IPS-18a (cell line): ENCODE results near the gene CLDN24.
"Not testable (repeated sequence)": the region's sequence is repeated elsewhere in the genome, so short reads cannot be mapped to it uniquely, and the experiment has no call there.

Experiments used
- H3K27ac ChIP-seq: one replicate; pipeline ENCODE4 v1.5.1; 2013; ENCODE audit warnings: low read length
- H3K27me3 ChIP-seq: one replicate; pipeline ENCODE4 v1.6.1; 2013; ENCODE audit warnings: mild to moderate bottlenecking, low read length; ENCODE audit not compliant: control insufficient read depth, insufficient read depth
- H3K36me3 ChIP-seq: one replicate; pipeline ENCODE4 v1.6.1; 2013; ENCODE audit warnings: low read depth, low read length; ENCODE audit not compliant: control insufficient read depth
- H3K4me1 ChIP-seq: one replicate; pipeline ENCODE4 v1.6.1; 2013; ENCODE audit warnings: low read depth, low read length; ENCODE audit not compliant: control insufficient read depth
- H3K4me3 ChIP-seq: one replicate; pipeline ENCODE4 v1.5.1; 2013; ENCODE audit warnings: low read length
- H3K9ac ChIP-seq: one replicate; pipeline ENCODE4 v1.6.1; 2013; ENCODE audit warnings: mild to moderate bottlenecking, low read length, moderate library complexity
- H3K9me3 ChIP-seq: one replicate; pipeline ENCODE4 v1.6.1; 2013; ENCODE audit warnings: low read depth, low read length; ENCODE audit not compliant: control insufficient read depth

Gene CLDN24

GRCh38 chr4:183329244-183329643, 7.0 kb upstream of the CLDN24 start:
- Histone ChIP-seq H3K27ac (no peak overlapping the region), H3K9me3 (no peaks in the 10 kb centered on the region), H3K4me1 (no peaks in the 10 kb centered on the region), H3K27me3 (no peaks in the 10 kb centered on the region), H3K9ac (no peak overlapping the region), H3K4me3 (no peak overlapping the region), H3K36me3 (no peaks in the 10 kb centered on the region)

DNA sequence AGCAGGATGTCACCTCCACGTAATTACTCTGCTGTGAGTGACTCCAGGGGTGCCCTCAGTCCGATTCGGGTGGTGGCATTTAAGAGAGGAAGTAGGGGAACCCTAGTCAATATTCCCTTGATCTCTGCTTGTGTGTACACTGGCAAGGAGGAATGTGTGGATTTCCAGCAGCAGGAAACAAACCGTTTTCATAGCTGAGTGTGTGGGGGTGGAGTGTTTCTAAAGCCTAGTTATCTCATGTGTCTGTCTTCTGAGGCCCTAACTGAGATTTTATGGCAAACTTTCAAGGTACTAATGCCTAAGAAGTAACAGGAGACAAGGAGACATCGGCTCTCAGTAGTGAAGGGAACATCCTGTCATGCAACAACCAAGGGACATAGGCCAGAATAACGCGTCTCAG, 6.6 kb upstream of the CLDN24 start:
- Histone ChIP-seq H3K36me3 (no peaks in the 10 kb centered on the region), H3K4me1 (no peaks in the 10 kb centered on the region), H3K27ac (no peak overlapping the region), H3K27me3 (no peaks in the 10 kb centered on the region), H3K4me3 (no peak overlapping the region), H3K9me3 (no peaks in the 10 kb centered on the region), H3K9ac (no peak overlapping the region)

DNA sequence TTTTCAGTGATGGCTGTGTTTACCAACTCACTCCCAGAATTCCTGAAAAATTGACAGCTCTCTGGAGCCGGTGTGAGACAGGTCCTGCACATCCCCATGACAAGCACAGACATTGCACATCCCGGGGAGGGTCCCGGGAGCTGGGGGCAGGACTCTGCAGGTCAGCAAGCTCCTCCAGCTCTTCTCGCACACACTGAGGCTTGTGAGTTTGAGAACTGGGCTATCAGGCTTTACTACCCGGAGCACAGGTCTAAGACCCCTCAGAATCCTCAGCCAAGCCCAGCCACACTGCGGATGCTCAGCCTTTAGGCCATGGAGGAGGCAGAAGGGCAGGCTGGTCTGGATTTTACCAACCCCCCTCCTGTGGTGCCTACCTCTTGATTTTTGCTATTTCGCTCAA, 5.6 kb upstream of the CLDN24 start:
- Histone ChIP-seq H3K4me1 (no peaks in the 10 kb centered on the region), H3K9ac (no peak overlapping the region), H3K27ac (no peak overlapping the region), H3K4me3 (no peak overlapping the region), H3K9me3 (no peaks in the 10 kb centered on the region), H3K27me3 (no peaks in the 10 kb centered on the region), H3K36me3 (no peaks in the 10 kb centered on the region)

DNA sequence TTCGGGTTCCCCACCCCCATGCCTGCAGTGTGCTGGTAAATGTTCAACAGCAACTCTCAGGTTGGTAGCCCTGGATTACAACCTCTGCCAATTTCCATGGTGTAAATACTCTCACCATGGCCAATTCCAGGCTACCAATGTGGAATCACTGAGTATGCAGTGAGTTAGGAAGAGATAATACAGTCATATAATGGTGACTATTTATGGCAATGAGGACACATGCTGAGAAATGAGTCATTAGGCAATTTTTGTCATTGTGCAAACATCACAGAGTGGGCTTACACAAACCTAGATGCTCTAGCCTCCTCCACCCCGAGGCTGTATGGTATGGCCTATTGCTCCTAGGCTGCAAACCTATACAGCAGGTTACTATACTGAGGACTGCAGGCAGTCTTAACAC, 4.6 kb upstream of the CLDN24 start:
- no peak overlapping the region for H3K27ac ChIP-seq
- H3K4me3 ChIP-seq = no peak overlapping the region
- H3K4me1 ChIP-seq = no peaks in the 10 kb centered on the region
- no peak overlapping the region for H3K9ac ChIP-seq
- no peaks in the 10 kb centered on the region for H3K9me3 ChIP-seq
- no peaks in the 10 kb centered on the region for H3K36me3 ChIP-seq
- no peaks in the 10 kb centered on the region for H3K27me3 ChIP-seq

- H3K36me3 ChIP-seq, H3K4me3 ChIP-seq, H3K9ac ChIP-seq, H3K4me1 ChIP-seq, H3K27ac ChIP-seq, H3K27me3 ChIP-seq, H3K9me3 ChIP-seq: not testable (repeated sequence)
These were observed 4.2 kb upstream of the CLDN24 start for GRCh38 chr4:183326387-183326786.

GRCh38 chr4:183324619-183325018, 2.4 kb upstream of the CLDN24 start:
- H3K27ac ChIP-seq = no peak overlapping the region
- H3K4me1 ChIP-seq = no peaks in the 10 kb centered on the region
- no peaks in the 10 kb centered on the region for H3K27me3 ChIP-seq

GRCh38 chr4:183324056-183324455, 1.8 kb upstream of the CLDN24 start:
- H3K9ac ChIP-seq, H3K4me1 ChIP-seq, H3K27ac ChIP-seq, H3K36me3 ChIP-seq, H3K27me3 ChIP-seq, H3K4me3 ChIP-seq, H3K9me3 ChIP-seq: not testable (repeated sequence)

More at GRCh38 chr4:183324619-183325018, 2.4 kb upstream of the CLDN24 start:
- H3K9me3 ChIP-seq = no peaks in the 10 kb centered on the region
- no peaks in the 10 kb centered on the region for H3K36me3 ChIP-seq
- H3K9ac ChIP-seq = no peak overlapping the region
- no peak overlapping the region for H3K4me3 ChIP-seq

GRCh38 chr4:183323295-183323694, 1.1 kb upstream of the CLDN24 start:
- Histone ChIP-seq H3K36me3 (no peaks in the 10 kb centered on the region), H3K4me3 (no peak overlapping the region), H3K27ac (no peak overlapping the region), H3K9me3 (no peaks in the 10 kb centered on the region), H3K27me3 (no peaks in the 10 kb centered on the region), H3K4me1 (no peaks in the 10 kb centered on the region), H3K9ac (no peak overlapping the region)

DNA sequence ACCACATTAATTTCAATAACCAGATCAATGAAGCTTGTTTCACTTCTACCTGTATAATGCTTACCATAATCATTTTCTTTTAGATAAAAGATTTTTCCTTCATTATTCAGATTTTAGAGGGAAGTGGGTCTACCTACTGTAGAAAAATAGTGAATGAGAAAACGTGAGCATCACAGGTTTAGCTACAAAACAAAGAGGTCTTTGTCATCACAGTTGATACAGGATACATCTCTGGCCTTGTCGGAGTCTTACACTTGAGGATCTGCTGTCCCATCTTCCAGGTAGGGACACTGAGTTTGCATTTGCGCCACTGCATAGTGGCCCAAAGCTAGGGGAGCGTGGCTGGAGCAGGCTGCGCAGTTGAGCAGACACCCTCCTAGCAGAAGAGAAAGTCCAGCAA, 710 bp downstream of the CLDN24 start:
- H3K9me3 ChIP-seq = no peaks in the 10 kb centered on the region
- H3K9ac ChIP-seq = no peak overlapping the region
- H3K4me1 ChIP-seq = no peaks in the 10 kb centered on the region
- no peaks in the 10 kb centered on the region for H3K27me3 ChIP-seq
- no peak overlapping the region for H3K27ac ChIP-seq
- H3K36me3 ChIP-seq = no peaks in the 10 kb centered on the region
- H3K4me3 ChIP-seq = no peak overlapping the region

DNA sequence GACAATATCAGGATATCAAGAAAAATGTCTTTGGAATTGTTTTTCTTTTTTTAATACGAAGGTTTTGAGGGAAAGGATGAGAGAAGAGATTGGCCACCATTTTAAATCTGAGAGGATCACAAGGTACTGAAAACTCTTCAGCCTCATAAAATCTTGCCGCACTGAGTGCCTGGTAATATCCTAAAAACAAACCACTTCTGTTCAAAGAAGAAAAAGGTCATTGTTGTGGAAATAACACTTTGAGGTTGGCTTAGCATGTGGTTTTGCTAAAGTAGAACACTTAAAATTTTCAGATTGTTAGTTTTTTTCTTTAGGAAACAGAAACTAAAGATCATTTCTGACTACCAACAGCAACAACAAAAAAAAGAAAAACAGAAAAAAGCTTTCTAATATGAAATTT, 1.1 kb downstream of the CLDN24 start:
- no peak overlapping the region for H3K4me3 ChIP-seq
- no peaks in the 10 kb centered on the region for H3K4me1 ChIP-seq
- H3K27ac ChIP-seq = no peak overlapping the region
- H3K9ac ChIP-seq = no peak overlapping the region
- H3K27me3 ChIP-seq = no peaks in the 10 kb centered on the region
- no peaks in the 10 kb centered on the region for H3K36me3 ChIP-seq
- H3K9me3 ChIP-seq = no peaks in the 10 kb centered on the region

GRCh38 chr4:183320211-183321059, 1.8 kb downstream of the CLDN24 start, which contains the start of gene CLDN22:
CLDN22 (minus strand) TSS chr4:183320276; CDS start chr4:183320218, 58 bp downstream.
- no peaks in the 10 kb centered on the region for H3K4me1 ChIP-seq
- no peak within 1 kb of the TSS for H3K27ac ChIP-seq
- no peak within 1 kb of the TSS for H3K4me3 ChIP-seq
- H3K27me3 ChIP-seq = no peaks in the 10 kb centered on the region
- peaks cover 3% of the 10 kb centered on the region for H3K36me3 ChIP-seq
- no peaks in the 10 kb centered on the region for H3K9me3 ChIP-seq
- H3K9ac ChIP-seq = no peak within 1 kb of the TSS

DNA sequence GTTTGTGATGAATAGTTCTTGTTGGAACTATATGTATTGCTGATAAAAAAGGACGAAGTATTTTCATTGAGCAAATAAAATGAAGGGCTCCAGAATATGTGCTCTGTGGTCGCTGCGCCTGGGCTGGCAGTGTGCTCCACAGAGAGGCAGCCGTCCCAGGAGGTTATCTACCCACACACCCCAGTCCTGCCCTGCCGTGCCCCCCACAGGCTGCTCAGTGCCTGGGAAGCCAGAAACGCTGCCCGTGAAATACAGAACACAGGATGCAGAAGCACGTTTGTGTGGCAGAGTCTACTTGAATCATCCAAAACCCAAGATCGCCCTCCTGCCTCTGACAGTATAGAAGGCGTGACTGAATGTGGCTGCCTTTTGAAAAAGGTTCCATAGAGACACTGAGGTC, 3.6 kb downstream of the CLDN24 start:
- peaks cover 5% of the 10 kb centered on the region for H3K36me3 ChIP-seq
- H3K9ac ChIP-seq = no peak overlapping the region
- H3K9me3 ChIP-seq = no peaks in the 10 kb centered on the region
- H3K4me1 ChIP-seq = no peaks in the 10 kb centered on the region
- H3K27me3 ChIP-seq = no peaks in the 10 kb centered on the region
- no peak overlapping the region for H3K4me3 ChIP-seq
- no peak overlapping the region for H3K27ac ChIP-seq
